Kidney (tissue), 14 donors: ENCODE data around the gene DCAF16. TPM values are rescaled to one million over a fixed set of nuclear protein-coding genes. Genes with fewer than 3 reads are reported as not detected.
A peak's percentile ranks its signal among the peaks of the same experiment; 100 is the strongest.

Experiments
- DNase-seq, 5 donors: peaks; one replicate each; pipeline ENCODE4 v3.0.0-alpha.2; 2013 to 2020
- FAIRE-seq: peaks from 2 replicates; lab custom pipeline; 2012; peaks lifted over from hg19 to GRCh38; lab: Jason Lieb, UNC
- H3K27ac ChIP-seq, 2 donors: one replicate each; pipeline ENCODE4 v1.7.0; 2013; ENCODE audit warnings: low read depth in 2 of 2, low read length in 2 of 2, inconsistent platforms in 1 of 2
- H3K27me3 ChIP-seq: one replicate; pipeline ENCODE4 v1.7.1; 2013; ENCODE audit warnings: low read length, inconsistent platforms; ENCODE audit not compliant: control insufficient read depth, insufficient read depth
- H3K36me3 ChIP-seq, 3 donors: one replicate each; pipeline versions ENCODE4 v1.7.0 to v1.7.1; 2013; ENCODE audit warnings: low read length in 3 of 3, control low read depth in 1 of 3, inconsistent platforms in 1 of 3; ENCODE audit not compliant: insufficient read depth in 3 of 3, control insufficient read depth in 2 of 3
- H3K4me1 ChIP-seq, 3 donors: one replicate each; pipeline versions ENCODE4 v1.7.0 to v1.7.1; 2013; ENCODE audit warnings: low read length in 3 of 3, inconsistent platforms in 1 of 3, low read depth in 1 of 3; ENCODE audit not compliant: control insufficient read depth in 2 of 3, insufficient read depth in 2 of 3
- H3K4me3 ChIP-seq, 3 donors: one replicate each; pipeline versions ENCODE4 v1.7.0 to v1.8.1; 2013; ENCODE audit warnings: low read length in 3 of 3, control low read depth in 1 of 3, inconsistent platforms in 1 of 3
- H3K9ac ChIP-seq, 3 donors: one replicate each; pipeline versions ENCODE4 v1.7.0 to v1.7.1; 2013; ENCODE audit warnings: low read length in 3 of 3, control low read depth in 1 of 3, inconsistent platforms in 1 of 3
- H3K9me3 ChIP-seq, 3 donors: one replicate each; pipeline versions ENCODE4 v1.7.0 to v1.7.1; 2013; ENCODE audit warnings: low read length in 3 of 3, control low read depth in 1 of 3, inconsistent platforms in 1 of 3; ENCODE audit not compliant: control insufficient read depth in 2 of 3, insufficient read depth in 1 of 3
- CTCF ChIP-seq: IDR thresholded peaks from 3 replicates; pipeline ENCODE4 v1.5.1; 2012; ENCODE audit warnings: mild to moderate bottlenecking, moderate library complexity, borderline replicate concordance; ENCODE audit not compliant: insufficient read depth; ENCODE audit errors: extremely low read depth
- intact Hi-C: fragments of 100-400 bp; cut with DNase I; formaldehyde crosslinking; loops from one replicate; pipeline ENCODE4 v1.11.1; 2022
- polyA plus RNA-seq: library from polyadenylated mRNA; stranded (reverse); fragments of 350-450 nt; fragmentation: Illumina TruSeq; extraction: RNeasy Lipid Tissue Mini Kit (QIAGEN cat#74804); gene quantifications from one replicate; pipeline ENCODE4 v1.2.3, GENCODE V29; 2014; ENCODE audit warnings: low read depth, low replicate concordance; ENCODE audit not compliant: insufficient read depth
- total RNA-seq: library from RNA; stranded (reverse); fragmentation: NEBNext Ultra II Directional; extraction: Animal tissue kit (Norgen Biotek cat#: 25700); gene quantifications from one replicate; pipeline ENCODE4 v1.2.1, GENCODE V29; 2021
- donor health status: control.
- donor health status: control.
- donor health status: control.
- donor health status: control.
- donor health status: control.
- donor health status: DM: yes; HTN: yes; CAD: no.
- donor health status: Normal renal cell carcinoma (clear cell type).

Gene DCAF16
- total and polyA plus RNA-seq, 2 donors from 2014 or later: 7.4 to 40.7 TPM

- intact Hi-C loops: no loop called here
- no peak overlapping the region for H3K9ac ChIP-seq
- no peak for TF ChIP-seq CTCF
- no peaks in the 10 kb centered on the region for H3K4me1 ChIP-seq
- H3K36me3 ChIP-seq: no peaks in the 10 kb centered on the region
- no peak overlapping the region for H3K27ac ChIP-seq
- no peak for DNase-seq
- no peak overlapping the region for H3K4me3 ChIP-seq
- no peaks in the 10 kb centered on the region for H3K9me3 ChIP-seq
- FAIRE-seq: no peak
- no peaks in the 10 kb centered on the region for H3K27me3 ChIP-seq
Measured at GRCh38 chr4:17769406-17770174, 41.0 kb downstream of the DCAF16 start.

- FAIRE-seq: no peak
- no peak overlapping the region for H3K9ac ChIP-seq
- intact Hi-C loops: no loop called here
- no peaks in the 10 kb centered on the region for H3K36me3 ChIP-seq
- no peaks in the 10 kb centered on the region for H3K4me1 ChIP-seq
- H3K4me3 ChIP-seq: no peak overlapping the region
- H3K27me3 ChIP-seq: no peaks in the 10 kb centered on the region
- DNase-seq: no peak
- no peaks in the 10 kb centered on the region for H3K9me3 ChIP-seq
- H3K27ac ChIP-seq: no peak overlapping the region
- TF ChIP-seq CTCF: no peak
Measured at GRCh38 chr4:17766826-17767458, 43.6 kb downstream of the DCAF16 start.

GRCh38 chr4:17765514-17766286 is 44.9 kb downstream of the DCAF16 start:
- TF ChIP-seq CTCF: no peak
- peak in 2 of 5 donors; percentile 13 to 28 for DNase-seq
- H3K27ac ChIP-seq: no peak overlapping the region
- no peaks in the 10 kb centered on the region for H3K36me3 ChIP-seq
- H3K9ac ChIP-seq: no peak overlapping the region
- no peaks in the 10 kb centered on the region for H3K9me3 ChIP-seq
- no peaks in the 10 kb centered on the region for H3K4me1 ChIP-seq
- no peak for FAIRE-seq
- no peak overlapping the region for H3K4me3 ChIP-seq
- no peaks in the 10 kb centered on the region for H3K27me3 ChIP-seq
- intact Hi-C loops: no loop called here
